IPS-18a (cell line): ENCODE results near the gene ZC2HC1B.
A peak's percentile ranks its signal among the peaks of the same experiment; 100 is the strongest.

ENCODE experiments used
- H3K27ac ChIP-seq: one replicate; pipeline ENCODE4 v1.5.1; 2013; ENCODE audit warnings: low read length
- H3K27me3 ChIP-seq: one replicate; pipeline ENCODE4 v1.6.1; 2013; ENCODE audit warnings: mild to moderate bottlenecking, low read length; ENCODE audit not compliant: control insufficient read depth, insufficient read depth
- H3K36me3 ChIP-seq: one replicate; pipeline ENCODE4 v1.6.1; 2013; ENCODE audit warnings: low read depth, low read length; ENCODE audit not compliant: control insufficient read depth
- H3K4me1 ChIP-seq: one replicate; pipeline ENCODE4 v1.6.1; 2013; ENCODE audit warnings: low read depth, low read length; ENCODE audit not compliant: control insufficient read depth
- H3K4me3 ChIP-seq: one replicate; pipeline ENCODE4 v1.5.1; 2013; ENCODE audit warnings: low read length
- H3K9ac ChIP-seq: one replicate; pipeline ENCODE4 v1.6.1; 2013; ENCODE audit warnings: mild to moderate bottlenecking, low read length, moderate library complexity
- H3K9me3 ChIP-seq: one replicate; pipeline ENCODE4 v1.6.1; 2013; ENCODE audit warnings: low read depth, low read length; ENCODE audit not compliant: control insufficient read depth

Gene ZC2HC1B

DNA sequence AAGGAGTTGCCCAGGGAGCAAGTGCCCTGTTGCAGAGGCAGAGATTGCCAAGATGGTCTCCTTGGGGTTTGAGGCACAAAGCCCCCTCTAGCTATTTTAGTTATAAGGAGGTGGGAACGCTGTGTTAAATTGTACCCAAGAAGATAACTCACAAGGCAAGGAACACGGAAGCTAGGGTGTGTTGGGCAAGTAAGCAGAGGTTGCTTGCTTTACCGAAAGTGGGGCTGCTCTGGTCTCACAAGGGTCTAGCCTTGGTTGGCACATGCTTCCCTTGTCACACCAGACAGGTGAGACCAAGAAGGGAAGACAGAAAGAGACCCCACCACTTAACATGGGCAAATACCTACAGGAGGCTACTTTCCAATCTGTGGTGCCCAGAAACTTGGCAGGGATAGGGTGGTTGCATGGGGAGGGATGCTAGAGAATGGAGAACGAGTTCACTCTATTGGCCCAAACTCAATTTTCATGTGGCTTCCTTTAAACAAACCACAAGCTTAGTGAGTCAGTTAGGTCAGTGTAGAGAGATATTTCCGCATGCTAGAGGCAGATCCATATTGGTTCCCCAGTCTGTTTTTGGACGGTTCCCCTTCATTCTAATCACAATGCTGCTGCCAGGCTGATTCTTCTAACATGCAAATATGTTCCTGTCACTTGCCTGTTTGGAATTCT is 101.4 kb downstream of the ZC2HC1B start:
- H3K4me1 ChIP-seq, result peaks cover 68% of the 10 kb centered on the region
- H3K9ac ChIP-seq, result no peak overlapping the region

DNA sequence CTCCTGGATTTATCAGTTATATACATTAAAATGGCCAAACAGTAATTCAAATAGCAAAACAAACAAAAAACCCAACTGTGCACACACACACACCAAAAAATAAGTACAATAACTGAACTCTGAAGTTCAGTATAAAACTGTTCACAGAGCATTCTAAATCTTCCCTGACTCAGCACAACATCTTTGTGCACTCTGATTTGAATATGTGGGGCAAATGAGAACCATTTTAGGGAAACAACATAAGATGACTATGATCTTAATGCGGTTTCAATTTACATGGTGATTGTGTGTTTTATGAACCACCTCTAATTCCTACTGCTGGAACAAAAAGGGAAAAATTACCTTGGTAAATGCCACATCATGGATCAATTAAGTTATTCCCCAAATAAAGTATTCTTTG is 102.0 kb downstream of the ZC2HC1B start:
- Histone ChIP-seq H3K27ac (no peak overlapping the region), H3K9ac (no peak overlapping the region), H3K27me3 (peaks cover 100% of the 10 kb centered on the region), H3K4me1 (peaks cover 68% of the 10 kb centered on the region), H3K36me3 (no peaks in the 10 kb centered on the region), H3K9me3 (no peaks in the 10 kb centered on the region), H3K4me3 (no peak overlapping the region)

More for the DNA sequence above, 101.4 kb downstream of the ZC2HC1B start:
- Histone ChIP-seq H3K27me3 (peaks cover 100% of the 10 kb centered on the region), H3K27ac (no peak overlapping the region), H3K9me3 (no peaks in the 10 kb centered on the region), H3K36me3 (no peaks in the 10 kb centered on the region), H3K4me3 (no peak overlapping the region)

DNA sequence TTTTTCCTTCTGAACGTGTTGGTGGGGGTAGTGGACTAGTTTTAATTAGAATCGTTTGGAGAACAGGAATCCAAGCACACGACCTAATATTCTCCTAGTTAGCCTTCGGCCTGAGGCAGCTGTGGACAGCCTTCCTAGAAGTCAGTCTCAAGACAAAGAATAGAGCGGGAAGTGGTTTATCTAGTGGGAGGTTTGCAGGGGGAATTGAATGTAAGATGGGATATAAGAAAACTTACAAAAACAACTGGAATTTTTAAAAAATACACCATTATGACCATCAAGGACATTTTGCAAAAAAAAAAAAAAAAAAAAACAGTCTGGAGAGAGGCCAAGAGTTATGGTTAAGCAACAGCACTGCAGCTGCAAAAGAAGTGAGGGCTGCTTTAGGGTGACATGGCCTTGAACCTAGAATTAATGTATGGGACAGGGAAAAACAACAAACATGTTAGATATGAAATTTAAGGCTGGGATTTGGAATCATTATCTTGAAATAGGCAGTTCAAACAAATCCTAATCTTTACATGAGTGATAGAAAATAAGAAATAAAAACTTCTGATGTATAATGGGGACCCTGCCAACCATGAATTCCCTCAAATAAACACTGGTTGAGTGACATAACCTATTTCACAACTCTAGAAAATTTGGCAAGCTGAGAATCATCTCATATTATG is 103.6 kb downstream of the ZC2HC1B start:
- H3K4me3 ChIP-seq, result no peak overlapping the region
- no peaks in the 10 kb centered on the region for H3K36me3 ChIP-seq
- no peaks in the 10 kb centered on the region for H3K9me3 ChIP-seq
- no peak overlapping the region for H3K27ac ChIP-seq
- H3K4me1 ChIP-seq, result peaks cover 68% of the 10 kb centered on the region
- peaks cover 100% of the 10 kb centered on the region for H3K27me3 ChIP-seq
- H3K9ac ChIP-seq, result no peak overlapping the region

DNA sequence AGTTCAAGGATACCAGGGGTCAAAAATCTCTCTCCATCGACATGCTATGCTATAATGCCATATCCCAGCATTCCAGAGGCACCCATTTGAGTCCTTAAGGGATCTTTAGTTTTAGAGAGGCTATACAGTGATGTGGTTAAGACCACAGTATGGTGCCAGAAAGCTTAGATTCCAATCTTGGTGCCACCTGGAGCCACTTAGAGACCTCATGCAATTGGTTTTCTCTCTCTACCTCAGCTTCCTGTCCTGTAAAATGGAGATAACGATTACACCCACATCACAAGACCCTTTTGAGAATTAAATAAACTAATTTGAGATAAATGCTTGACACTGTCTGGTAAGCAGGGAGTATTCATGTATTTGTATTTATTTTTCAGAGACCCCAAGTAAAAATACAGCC is 104.8 kb downstream of the ZC2HC1B start:
- Histone ChIP-seq H3K27me3 (peaks cover 96% of the 10 kb centered on the region), H3K4me1 (peaks cover 66% of the 10 kb centered on the region), H3K36me3 (no peaks in the 10 kb centered on the region), H3K9me3 (no peaks in the 10 kb centered on the region), H3K27ac (no peak overlapping the region), H3K4me3 (no peak overlapping the region), H3K9ac (no peak overlapping the region)

DNA sequence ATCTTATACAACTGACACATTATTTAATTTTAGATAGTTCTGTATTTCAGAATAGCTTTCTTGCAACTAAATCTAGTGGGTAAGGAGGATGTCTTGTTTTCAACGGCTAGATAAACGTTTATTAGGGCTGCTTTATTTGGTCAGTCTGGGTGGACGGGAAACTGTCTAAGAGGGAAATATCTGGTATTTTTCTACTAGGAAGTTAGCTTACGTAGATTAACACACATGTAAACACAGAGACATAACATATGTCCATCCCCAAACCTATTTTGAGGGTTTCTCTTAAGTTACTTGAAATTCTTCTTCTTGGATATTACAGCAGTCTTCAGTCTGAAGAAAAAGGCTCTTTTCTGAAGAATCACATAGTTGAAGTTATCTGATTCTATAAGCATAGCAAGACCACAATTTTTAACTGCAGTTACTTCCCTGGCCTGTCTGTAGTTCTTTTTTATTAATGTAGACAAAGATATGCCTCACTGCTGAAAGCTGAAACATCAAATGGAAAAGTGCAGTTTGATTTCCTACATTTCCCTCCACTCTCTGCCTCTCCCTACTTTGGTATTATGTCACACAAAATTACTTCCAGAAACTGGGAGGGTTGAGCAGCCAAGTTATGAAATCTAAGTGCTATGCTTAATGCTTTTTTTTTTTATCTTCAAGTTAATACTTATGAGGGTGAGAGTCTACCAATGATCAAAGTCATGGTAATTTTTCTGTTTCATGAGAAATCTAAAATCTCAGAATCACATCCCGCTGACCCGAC is 106.4 kb downstream of the ZC2HC1B start:
- peaks cover 65% of the 10 kb centered on the region for H3K4me1 ChIP-seq
- H3K4me3 ChIP-seq, result no peak overlapping the region
- peaks cover 96% of the 10 kb centered on the region for H3K27me3 ChIP-seq
- no peak overlapping the region for H3K27ac ChIP-seq
- no peak overlapping the region for H3K9ac ChIP-seq
- no peaks in the 10 kb centered on the region for H3K36me3 ChIP-seq
- no peaks in the 10 kb centered on the region for H3K9me3 ChIP-seq

DNA sequence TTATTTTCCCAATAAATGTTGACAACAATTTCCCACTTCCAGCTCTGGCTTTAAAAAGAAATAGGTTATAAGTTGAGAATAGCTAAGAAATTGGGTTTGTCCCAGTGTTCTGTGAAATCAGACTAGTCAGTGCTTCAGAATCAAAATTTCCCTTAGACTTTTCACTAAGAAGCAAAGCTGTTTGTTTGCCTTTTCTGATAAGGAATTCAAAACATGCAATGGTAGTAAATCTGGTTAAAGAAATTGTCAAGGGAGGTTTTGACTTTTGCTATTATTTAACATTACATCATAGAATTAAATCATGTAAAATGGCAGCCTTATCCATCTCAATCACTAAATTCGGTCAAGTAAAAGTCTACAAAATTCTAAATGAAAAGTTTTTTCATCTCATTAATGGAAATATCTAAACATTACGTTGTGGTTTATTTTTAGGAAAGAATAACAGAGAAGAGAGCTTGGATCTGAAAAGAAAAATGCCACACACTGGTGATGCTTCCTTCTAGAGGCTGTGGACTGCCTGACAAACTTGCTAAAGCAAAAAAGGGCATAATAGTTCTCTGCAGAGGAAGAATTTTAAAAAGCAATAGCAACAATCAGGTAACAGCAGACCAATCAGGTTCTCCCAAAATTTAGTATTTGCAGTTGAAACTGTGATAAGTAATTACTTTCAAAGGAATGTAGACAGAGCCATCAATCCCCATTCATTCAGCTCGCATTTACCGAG is 107.4 kb downstream of the ZC2HC1B start:
- no peak overlapping the region for H3K9ac ChIP-seq

DNA sequence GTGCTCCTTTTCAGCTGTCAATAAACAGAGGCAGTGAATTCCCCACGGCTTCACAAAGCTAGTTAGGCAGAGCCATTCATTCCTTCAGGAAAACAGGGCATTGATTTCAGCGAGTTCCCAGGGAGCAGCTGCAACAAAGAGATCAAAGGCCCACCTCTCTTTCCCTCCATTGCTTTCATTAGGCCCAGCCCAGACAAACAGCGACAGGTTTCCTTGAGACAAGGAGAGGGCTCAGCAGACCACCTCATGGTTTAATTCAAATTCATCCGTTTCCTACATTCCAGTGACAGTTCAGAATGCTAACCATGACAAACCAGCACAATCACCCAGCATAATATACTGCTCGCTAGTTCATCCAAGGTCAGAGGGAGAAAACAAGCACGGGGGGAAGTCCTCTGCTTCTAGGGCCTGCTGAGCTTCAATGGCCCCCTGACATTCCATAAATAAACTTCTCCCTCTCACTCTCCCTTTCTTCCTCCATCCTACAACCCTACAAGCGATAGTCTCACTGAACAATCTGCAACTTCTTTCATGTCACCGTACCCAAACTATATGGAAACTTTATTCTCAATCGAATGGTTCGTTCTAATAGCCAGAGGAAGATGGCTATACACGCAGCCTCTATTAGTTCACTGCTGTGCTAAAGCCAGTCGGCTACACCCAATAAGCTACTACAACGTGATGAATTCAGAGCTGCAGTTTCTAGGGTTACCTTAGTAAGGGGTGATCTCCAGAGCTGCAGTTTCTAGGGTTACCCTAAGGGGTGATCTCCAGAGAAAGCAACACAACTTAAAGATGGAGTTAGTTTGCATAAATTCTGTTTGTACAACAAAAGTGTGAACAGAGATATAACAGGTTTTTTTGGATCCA is 109.1 kb downstream of the ZC2HC1B start:
- Histone ChIP-seq H3K9ac (peak overlapping the region; percentile 8), H3K4me1 (peaks cover 62% of the 10 kb centered on the region), H3K9me3 (no peaks in the 10 kb centered on the region), H3K36me3 (no peaks in the 10 kb centered on the region), H3K4me3 (peak overlapping the region; percentile 50), H3K27me3 (peaks cover 85% of the 10 kb centered on the region), H3K27ac (peak overlapping the region; percentile 1)

More for the DNA sequence above, 107.4 kb downstream of the ZC2HC1B start:
- Histone ChIP-seq H3K4me3 (peak overlapping the region; percentile 22), H3K27ac (no peak overlapping the region), H3K27me3 (peaks cover 96% of the 10 kb centered on the region), H3K9me3 (no peaks in the 10 kb centered on the region), H3K36me3 (no peaks in the 10 kb centered on the region), H3K4me1 (peaks cover 62% of the 10 kb centered on the region)

DNA sequence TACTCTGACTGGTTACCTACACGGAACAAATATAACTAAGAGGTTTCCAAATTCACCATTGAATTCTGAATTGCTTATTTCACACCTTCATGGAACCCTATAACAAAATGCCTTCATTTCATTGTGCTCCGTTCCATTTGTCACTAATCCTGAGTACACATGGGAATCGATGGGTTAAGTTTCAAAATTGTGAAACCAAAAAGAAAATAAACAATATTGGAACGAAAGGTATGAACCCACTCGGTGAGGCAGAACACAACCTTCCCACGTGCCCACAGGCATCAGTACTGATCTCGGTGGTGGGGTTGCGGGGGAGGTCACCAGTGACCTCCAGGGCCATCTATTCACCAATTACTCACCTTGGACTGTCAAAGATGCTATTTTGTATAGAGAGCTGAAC is 109.8 kb downstream of the ZC2HC1B start:
- Histone ChIP-seq H3K9ac (no peak overlapping the region), H3K27ac (no peak overlapping the region), H3K9me3 (no peaks in the 10 kb centered on the region), H3K36me3 (no peaks in the 10 kb centered on the region), H3K4me1 (peaks cover 56% of the 10 kb centered on the region), H3K27me3 (peaks cover 77% of the 10 kb centered on the region), H3K4me3 (peak overlapping the region; percentile 50)

DNA sequence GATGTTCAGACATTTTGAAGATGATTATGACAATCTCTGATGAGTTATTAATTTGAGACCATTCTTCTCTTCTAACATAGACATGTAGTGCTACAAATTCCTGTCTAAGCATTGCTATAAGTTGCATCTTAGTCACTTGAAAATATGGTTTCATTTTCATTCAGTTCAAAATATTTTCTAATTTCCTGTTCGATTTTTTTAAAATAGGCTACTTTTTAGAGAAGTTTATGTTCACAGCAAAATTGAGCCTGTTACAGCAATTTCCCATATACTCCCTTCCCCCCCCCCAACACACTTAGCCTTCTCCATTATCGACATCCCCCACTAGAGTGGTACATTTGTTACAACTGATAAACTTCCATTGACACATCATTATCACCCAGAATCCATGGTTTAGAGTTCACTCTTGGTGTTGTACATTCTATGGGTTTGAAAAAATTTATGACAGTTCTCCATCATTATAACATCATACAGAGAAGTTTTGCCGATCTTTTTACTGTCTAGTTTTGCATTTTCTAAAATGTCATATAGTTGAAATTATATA is 112.6 kb downstream of the ZC2HC1B start:
- Histone ChIP-seq H3K27me3 (peaks cover 49% of the 10 kb centered on the region), H3K36me3 (no peaks in the 10 kb centered on the region), H3K9ac (no peak overlapping the region), H3K27ac (no peak overlapping the region), H3K4me3 (no peak overlapping the region), H3K9me3 (no peaks in the 10 kb centered on the region), H3K4me1 (peaks cover 38% of the 10 kb centered on the region)

DNA sequence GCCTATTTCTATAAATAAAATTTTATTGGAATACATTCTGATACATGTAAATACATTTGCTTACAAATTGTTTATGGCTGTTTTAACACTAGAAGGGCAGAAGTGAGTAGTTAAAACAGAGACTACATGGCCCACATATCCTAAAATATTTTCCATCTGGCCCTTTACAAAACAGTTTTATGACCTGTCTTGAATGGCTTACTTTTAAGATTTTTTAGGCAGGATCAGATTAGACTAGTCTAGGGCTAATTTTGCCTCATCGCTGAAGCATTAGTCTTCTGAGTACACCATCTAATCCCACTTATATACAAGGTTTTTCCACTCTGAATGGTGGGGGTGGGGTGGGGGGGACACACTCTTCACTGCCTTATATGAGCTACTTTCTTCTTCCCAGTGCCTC is 116.6 kb downstream of the ZC2HC1B start:
- no peak overlapping the region for H3K27ac ChIP-seq
- no peak overlapping the region for H3K9ac ChIP-seq
- H3K9me3 ChIP-seq, result no peaks in the 10 kb centered on the region
- H3K27me3 ChIP-seq, result peaks cover 13% of the 10 kb centered on the region
- no peak overlapping the region for H3K4me3 ChIP-seq
- no peaks in the 10 kb centered on the region for H3K36me3 ChIP-seq
- peaks cover 2% of the 10 kb centered on the region for H3K4me1 ChIP-seq
